SJCRH30 (cell line): ENCODE data around the gene ZYG11A. TPM values are rescaled to one million over a fixed set of nuclear protein-coding genes. Genes with fewer than 3 reads are reported as not detected.
"Not testable (repeated sequence)": the region's sequence is repeated elsewhere in the genome, so short reads cannot be mapped to it uniquely, and the experiment has no call there.

Experiments used
- DNase-seq, 2 experiments: peaks; one replicate each; pipeline ENCODE4 v3.0.0-alpha.2; 2015 to 2020
- H3K27ac ChIP-seq: fragments of 250-450 bp; sonication (Bioruptor Pico); 2 replicates; pipeline ENCODE4 v1.5.1; 2020; ENCODE audit warnings: mild to moderate bottlenecking, moderate library complexity
- H3K27me3 ChIP-seq: fragments of 250-450 bp; sonication (Bioruptor Pico); 2 replicates; pipeline ENCODE4 v1.5.1; 2020; ENCODE audit warnings: mild to moderate bottlenecking, moderate library complexity
- H3K36me3 ChIP-seq: fragments of 250-450 bp; sonication (Bioruptor Pico); 2 replicates; pipeline ENCODE4 v1.5.1; 2020; ENCODE audit warnings: mild to moderate bottlenecking, moderate library complexity
- H3K4me1 ChIP-seq: fragments of 250-450 bp; sonication (Bioruptor Pico); 2 replicates; pipeline ENCODE4 v1.5.1; 2020; ENCODE audit warnings: mild to moderate bottlenecking, moderate library complexity
- H3K4me3 ChIP-seq: fragments of 250-450 bp; sonication (Bioruptor Pico); 2 replicates; pipeline ENCODE4 v1.5.1; 2020; ENCODE audit warnings: mild to moderate bottlenecking, moderate library complexity
- H3K9me3 ChIP-seq: fragments of 250-450 bp; sonication (Bioruptor Pico); replicated peaks from 2 replicates; pipeline ENCODE4 v1.5.1; 2020; ENCODE audit warnings: mild to moderate bottlenecking, moderate library complexity
- total RNA-seq: library from RNA; depleted of rRNA; stranded (reverse); fragments of >200 nt; shearing (Covaris generic); gene quantifications from 2 replicates; pipeline ENCODE4 v1.2.3, GENCODE V29; 2014

The ZYG11A gene
- total RNA-seq, 1 experiment from 2014 or later, result 0.22 TPM

GRCh38 chr1:52855584-52855983 lies 13.0 kb downstream of the ZYG11A start:
- no peak overlapping the region for H3K27ac ChIP-seq
- DNase-seq, result no peak
- 0 out of 2 replicates have a peak, but pooled peaks cover 3% of the 10 kb centered on the region for H3K9me3 ChIP-seq

GRCh38 chr1:52856026-52856425 lies 13.5 kb downstream of the ZYG11A start:
- Histone ChIP-seq H3K27me3 (0 out of 2 replicates have a peak, but pooled peaks cover 2% of the 10 kb centered on the region), H3K27ac (no peak overlapping the region), H3K4me3 (no peak overlapping the region), H3K9me3 (0 out of 2 replicates have a peak, but pooled peaks cover 3% of the 10 kb centered on the region), H3K36me3 (no peaks in the 10 kb centered on the region), H3K4me1 (peaks cover 9% of the 10 kb centered on the region)
- DNase-seq, result no peak

More at GRCh38 chr1:52855584-52855983, 13.0 kb downstream of the ZYG11A start:
- Histone ChIP-seq H3K4me1 (peaks cover 4% of the 10 kb centered on the region), H3K27me3 (0 out of 2 replicates have a peak, but pooled peaks cover 2% of the 10 kb centered on the region), H3K36me3 (no peaks in the 10 kb centered on the region), H3K4me3 (no peak overlapping the region)

- peaks cover 9% of the 10 kb centered on the region for H3K4me1 ChIP-seq
- H3K36me3 ChIP-seq, result no peaks in the 10 kb centered on the region
- 0 out of 2 replicates have a peak, but pooled peaks cover 2% of the 10 kb centered on the region for H3K27me3 ChIP-seq
- no peak overlapping the region for H3K4me3 ChIP-seq
- H3K9me3 ChIP-seq, result 0 out of 2 replicates have a peak, but pooled peaks cover 3% of the 10 kb centered on the region
- peak in 1 of 2 experiments; percentile 38 for DNase-seq
- no peak overlapping the region for H3K27ac ChIP-seq
Measured at GRCh38 chr1:52857443-52857842, 14.9 kb downstream of the ZYG11A start.

GRCh38 chr1:52862666-52863458 lies 20.3 kb downstream of the ZYG11A start:
- Histone ChIP-seq H3K36me3 (no peaks in the 10 kb centered on the region), H3K9me3 (no peaks in the 10 kb centered on the region), H3K4me3 (peak overlapping the region; percentile 4; the same call in 1 of the 2 replicates), H3K4me1 (peaks cover 25% of the 10 kb centered on the region), H3K27ac (peak overlapping the region; percentile 86), H3K27me3 (no peaks in the 10 kb centered on the region)
- DNase-seq, result peak; percentile 75 to 94

- no peaks in the 10 kb centered on the region for H3K27me3 ChIP-seq
- H3K9me3 ChIP-seq, result no peaks in the 10 kb centered on the region
- no peaks in the 10 kb centered on the region for H3K36me3 ChIP-seq
- no peak overlapping the region for H3K4me3 ChIP-seq
- no peak overlapping the region for H3K27ac ChIP-seq
- DNase-seq, result no peak
- H3K4me1 ChIP-seq, result peaks cover 16% of the 10 kb centered on the region
Measured at GRCh38 chr1:52867087-52867863, 24.7 kb downstream of the ZYG11A start.

GRCh38 chr1:52869727-52870126 lies 27.2 kb downstream of the ZYG11A start:
- H3K27ac ChIP-seq, H3K27me3 ChIP-seq, H3K36me3 ChIP-seq, H3K4me3 ChIP-seq, H3K4me1 ChIP-seq, H3K9me3 ChIP-seq, DNase-seq: not testable (repeated sequence)

- no peaks in the 10 kb centered on the region for H3K36me3 ChIP-seq
- no peak overlapping the region for H3K27ac ChIP-seq
- DNase-seq, result no peak
- no peaks in the 10 kb centered on the region for H3K27me3 ChIP-seq
- H3K4me1 ChIP-seq, result peaks cover 5% of the 10 kb centered on the region; the same call in 1 of the 2 replicates
- H3K4me3 ChIP-seq, result no peak overlapping the region
- H3K9me3 ChIP-seq, result no peaks in the 10 kb centered on the region
Measured at GRCh38 chr1:52876843-52877242, 34.3 kb downstream of the ZYG11A start.

GRCh38 chr1:52877554-52877953 lies 35.0 kb downstream of the ZYG11A start:
- Histone ChIP-seq H3K4me3 (no peak overlapping the region), H3K27ac (no peak overlapping the region), H3K9me3 (no peaks in the 10 kb centered on the region), H3K36me3 (no peaks in the 10 kb centered on the region), H3K27me3 (no peaks in the 10 kb centered on the region), H3K4me1 (peaks cover 5% of the 10 kb centered on the region; the same call in 1 of the 2 replicates)
- DNase-seq, result no peak

- Histone ChIP-seq H3K9me3 (0 out of 2 replicates have a peak, but pooled peaks cover 2% of the 10 kb centered on the region), H3K4me3 (no peak overlapping the region), H3K4me1 (peaks cover 5% of the 10 kb centered on the region; the same call in 1 of the 2 replicates), H3K36me3 (no peaks in the 10 kb centered on the region), H3K27me3 (no peaks in the 10 kb centered on the region), H3K27ac (no peak overlapping the region)
- DNase-seq, result no peak
Measured at GRCh38 chr1:52880206-52880605, 37.6 kb downstream of the ZYG11A start.

GRCh38 chr1:52887483-52887882 lies 44.9 kb downstream of the ZYG11A start:
- H3K4me1 ChIP-seq, result no peaks in the 10 kb centered on the region
- H3K4me3 ChIP-seq, result no peak overlapping the region
- no peaks in the 10 kb centered on the region for H3K36me3 ChIP-seq
- H3K9me3 ChIP-seq, result 0 out of 2 replicates have a peak, but pooled peaks cover 2% of the 10 kb centered on the region
- no peaks in the 10 kb centered on the region for H3K27me3 ChIP-seq
- no peak overlapping the region for H3K27ac ChIP-seq
- DNase-seq, result no peak

- H3K27me3 ChIP-seq, result no peaks in the 10 kb centered on the region
- no peaks in the 10 kb centered on the region for H3K9me3 ChIP-seq
- no peak overlapping the region for H3K4me3 ChIP-seq
- H3K36me3 ChIP-seq, result no peaks in the 10 kb centered on the region
- H3K4me1 ChIP-seq, result peaks cover 8% of the 10 kb centered on the region
- H3K27ac ChIP-seq, result no peak overlapping the region
- DNase-seq, result no peak
Measured at GRCh38 chr1:52892424-52893215, 50.1 kb downstream of the ZYG11A start.

- H3K27me3 ChIP-seq, result no peaks in the 10 kb centered on the region
- H3K27ac ChIP-seq, result peak overlapping the region; percentile 13; the same call in 1 of the 2 replicates
- no peaks in the 10 kb centered on the region for H3K9me3 ChIP-seq
- H3K36me3 ChIP-seq, result no peaks in the 10 kb centered on the region
- DNase-seq, result peak; percentile 28 to 59
- H3K4me1 ChIP-seq, result peaks cover 6% of the 10 kb centered on the region; the same call in 1 of the 2 replicates
- H3K4me3 ChIP-seq, result peak overlapping the region; percentile 35
Measured at GRCh38 chr1:52899445-52899894, 56.9 kb downstream of the ZYG11A start.

GRCh38 chr1:52900402-52900801 lies 57.8 kb downstream of the ZYG11A start:
- H3K4me1 ChIP-seq, result 0 out of 2 replicates have a peak, but pooled peaks cover 4% of the 10 kb centered on the region
- no peaks in the 10 kb centered on the region for H3K9me3 ChIP-seq
- H3K4me3 ChIP-seq, result peak overlapping the region; percentile 35
- H3K36me3 ChIP-seq, result no peaks in the 10 kb centered on the region
- H3K27ac ChIP-seq, result peak overlapping the region; percentile 13; the same call in 1 of the 2 replicates
- no peaks in the 10 kb centered on the region for H3K27me3 ChIP-seq
- DNase-seq, result no peak

GRCh38 chr1:52901384-52901783 lies 58.8 kb downstream of the ZYG11A start:
- no peaks in the 10 kb centered on the region for H3K36me3 ChIP-seq
- no peak overlapping the region for H3K4me3 ChIP-seq
- no peak for DNase-seq
- H3K4me1 ChIP-seq, result 0 out of 2 replicates have a peak, but pooled peaks cover 4% of the 10 kb centered on the region
- no peaks in the 10 kb centered on the region for H3K9me3 ChIP-seq
- no peaks in the 10 kb centered on the region for H3K27me3 ChIP-seq
- no peak overlapping the region for H3K27ac ChIP-seq
